Right kidney (tissue), 1 donor: Measurements from ENCODE around the gene GLRX5.

ENCODE experiments used
- DNase-seq: peaks from one replicate; pipeline ENCODE4 v3.0.0-alpha.2; 2016

GLRX5 gene

GRCh38 chr14:95533391-95533821, 1.4 kb upstream of the GLRX5 start:
- DNase-seq: peak; percentile 31

GRCh38 chr14:95533822-95534221, 1.0 kb upstream of the GLRX5 start:
- no peak for DNase-seq

- DNase-seq: peak; percentile 70
These were observed 574 bp downstream of the GLRX5 start for GRCh38 chr14:95535226-95536021.

- no peak for DNase-seq
These were observed 1.3 kb downstream of the GLRX5 start for GRCh38 chr14:95536036-95536593.

GRCh38 chr14:95536671-95537070, 1.8 kb downstream of the GLRX5 start:
- no peak for DNase-seq

GRCh38 chr14:95537298-95538089, 2.6 kb downstream of the GLRX5 start:
- DNase-seq: no peak

GRCh38 chr14:95538801-95539509, 4.1 kb downstream of the GLRX5 start:
- DNase-seq: no peak

- no peak for DNase-seq
These were observed 5.5 kb downstream of the GLRX5 start for GRCh38 chr14:95540236-95540855.

- no peak for DNase-seq
These were observed 6.5 kb downstream of the GLRX5 start for GRCh38 chr14:95541346-95541745.

GRCh38 chr14:95541932-95542930, 7.4 kb downstream of the GLRX5 start:
- DNase-seq: no peak

- DNase-seq: no peak
These were observed 8.2 kb downstream of the GLRX5 start for GRCh38 chr14:95543021-95543420.

GRCh38 chr14:95544588-95544987, 9.7 kb downstream of the GLRX5 start:
- no peak for DNase-seq

GRCh38 chr14:95545515-95546168, 10.8 kb downstream of the GLRX5 start:
- DNase-seq: no peak

GRCh38 chr14:95547272-95547625, 12.4 kb downstream of the GLRX5 start:
- no peak for DNase-seq

- no peak for DNase-seq
These were observed 12.9 kb downstream of the GLRX5 start for GRCh38 chr14:95547626-95548327.

GRCh38 chr14:95548328-95548929, 13.6 kb downstream of the GLRX5 start:
- no peak for DNase-seq

- DNase-seq: no peak
These were observed 15.1 kb downstream of the GLRX5 start for GRCh38 chr14:95549656-95550585.

- no peak for DNase-seq
These were observed 16.6 kb downstream of the GLRX5 start for GRCh38 chr14:95551435-95551834.
